ENCODE results near the gene LNPK.
"Not testable (repeated sequence)": the region's sequence is repeated elsewhere in the genome, so short reads cannot be mapped to it uniquely, and the experiment has no call there.

LNPK gene

GRCh38 chr2:175903384-175903936, 98.6 kb downstream of the LNPK start:
- no peak for DNase-seq (ENCODE audit: low read depth)

- DNase-seq (ENCODE audit: low read depth): not testable (repeated sequence)
Observed at GRCh38 chr2:175895957-175896356, 106.1 kb downstream of the LNPK start.

- no peak for DNase-seq (ENCODE audit: low read depth)
Observed at GRCh38 chr2:175892046-175892445, 110.0 kb downstream of the LNPK start.

- DNase-seq (ENCODE audit: low read depth): no peak
Observed at GRCh38 chr2:175890636-175891242, 111.3 kb downstream of the LNPK start.

- no peak for DNase-seq (ENCODE audit: low read depth)
Observed at GRCh38 chr2:175889701-175890302, 112.3 kb downstream of the LNPK start.

GRCh38 chr2:175887776-175888175, 114.3 kb downstream of the LNPK start:
- DNase-seq (ENCODE audit: low read depth): no peak

GRCh38 chr2:175884697-175885393, 117.2 kb downstream of the LNPK start:
- DNase-seq (ENCODE audit: low read depth): no peak

- no peak for DNase-seq (ENCODE audit: low read depth)
Observed at GRCh38 chr2:175883586-175884194, 118.4 kb downstream of the LNPK start.

- no peak for DNase-seq (ENCODE audit: low read depth)
Observed at GRCh38 chr2:175879679-175880078, 122.4 kb downstream of the LNPK start.

- no peak for DNase-seq (ENCODE audit: low read depth)
Observed at GRCh38 chr2:175877845-175878544, 124.1 kb downstream of the LNPK start.

- no peak for DNase-seq (ENCODE audit: low read depth)
Observed at GRCh38 chr2:175874291-175874690, 127.8 kb downstream of the LNPK start.
